RWPE2 (cell line): ENCODE results near the gene SGPP1.

Experiments used
- ATAC-seq: fragments of 200-7000 bp; cut with Tn5 transposase; 3 replicates; pipeline ENCODE4 v1.9.1; 2021; ENCODE audit warnings: low read depth
- DNase-seq: peaks from one replicate; pipeline ENCODE4 v3.0.0-alpha.2; 2020; ENCODE audit warnings: low spot score
- H3K27ac ChIP-seq: fragments of 450-650 bp; 2 replicates; pipeline ENCODE4 v1.5.1; 2017; ENCODE audit warnings: mild to moderate bottlenecking; ENCODE audit not compliant: poor library complexity, severe bottlenecking
- H3K27me3 ChIP-seq: fragments of 250-450 bp; sonication (Bioruptor Pico); 2 replicates; pipeline ENCODE4 v1.5.1; 2021; ENCODE audit warnings: mild to moderate bottlenecking, moderate library complexity; ENCODE audit not compliant: insufficient read depth, poor library complexity, severe bottlenecking
- H3K36me3 ChIP-seq: fragments of 250-450 bp; sonication (Bioruptor Pico); 2 replicates; pipeline ENCODE4 v1.5.1; 2020; ENCODE audit warnings: low read depth, mild to moderate bottlenecking, moderate library complexity
- H3K4me1 ChIP-seq: fragments of 250-450 bp; sonication (Bioruptor Pico); 2 replicates; pipeline ENCODE4 v1.5.1; 2021; ENCODE audit warnings: mild to moderate bottlenecking, moderate library complexity; ENCODE audit not compliant: insufficient read depth, poor library complexity, severe bottlenecking
- H3K4me3 ChIP-seq: fragments of 250-450 bp; sonication (Bioruptor Pico); 2 replicates; pipeline ENCODE4 v1.5.1; 2021; ENCODE audit warnings: mild to moderate bottlenecking, moderate library complexity; ENCODE audit not compliant: severe bottlenecking
- H3K9me3 ChIP-seq: fragments of 250-450 bp; sonication (Bioruptor Pico); 2 replicates; pipeline ENCODE4 v1.5.1; 2021; ENCODE audit warnings: mild to moderate bottlenecking, moderate library complexity; ENCODE audit not compliant: severe bottlenecking
- TF ChIP-seq, protein P1 (sequence below): fragments of 450-650 bp; IDR thresholded peaks from one replicate; pipeline ENCODE4 v1.5.1; 2017; ENCODE audit warnings: mild to moderate bottlenecking, moderate library complexity; ENCODE audit not compliant: poor library complexity, severe bottlenecking

The SGPP1 gene

DNA sequence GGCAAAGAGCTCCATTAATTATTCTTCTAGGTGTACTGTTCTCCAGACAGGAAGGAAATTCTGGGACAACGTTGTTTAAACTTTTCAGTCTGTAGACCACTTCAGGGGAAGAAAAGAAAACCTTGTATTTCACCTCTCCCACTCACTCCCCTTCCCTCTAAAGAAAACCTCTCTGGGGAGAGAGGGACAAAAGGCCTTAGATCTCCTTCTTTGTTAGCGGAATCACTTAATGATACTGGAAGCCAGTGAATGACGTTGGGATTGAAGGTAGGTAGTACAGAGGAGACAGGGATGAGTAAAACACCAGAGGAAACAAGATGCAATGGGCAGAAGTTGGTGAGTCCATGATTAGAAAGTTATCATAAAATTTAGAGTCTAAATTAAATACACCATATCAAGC, 38.7 kb upstream of the SGPP1 start:
- DNase-seq (no peak), ATAC-seq (no peak)
- Histone ChIP-seq H3K36me3 (no peaks in the 10 kb centered on the region), H3K27ac (no peak overlapping the region), H3K9me3 (no peaks in the 10 kb centered on the region), H3K4me1 (no peaks in the 10 kb centered on the region), H3K27me3 (no peaks in the 10 kb centered on the region), H3K4me3 (no peak overlapping the region)
- TF ChIP-seq, protein P1, sequence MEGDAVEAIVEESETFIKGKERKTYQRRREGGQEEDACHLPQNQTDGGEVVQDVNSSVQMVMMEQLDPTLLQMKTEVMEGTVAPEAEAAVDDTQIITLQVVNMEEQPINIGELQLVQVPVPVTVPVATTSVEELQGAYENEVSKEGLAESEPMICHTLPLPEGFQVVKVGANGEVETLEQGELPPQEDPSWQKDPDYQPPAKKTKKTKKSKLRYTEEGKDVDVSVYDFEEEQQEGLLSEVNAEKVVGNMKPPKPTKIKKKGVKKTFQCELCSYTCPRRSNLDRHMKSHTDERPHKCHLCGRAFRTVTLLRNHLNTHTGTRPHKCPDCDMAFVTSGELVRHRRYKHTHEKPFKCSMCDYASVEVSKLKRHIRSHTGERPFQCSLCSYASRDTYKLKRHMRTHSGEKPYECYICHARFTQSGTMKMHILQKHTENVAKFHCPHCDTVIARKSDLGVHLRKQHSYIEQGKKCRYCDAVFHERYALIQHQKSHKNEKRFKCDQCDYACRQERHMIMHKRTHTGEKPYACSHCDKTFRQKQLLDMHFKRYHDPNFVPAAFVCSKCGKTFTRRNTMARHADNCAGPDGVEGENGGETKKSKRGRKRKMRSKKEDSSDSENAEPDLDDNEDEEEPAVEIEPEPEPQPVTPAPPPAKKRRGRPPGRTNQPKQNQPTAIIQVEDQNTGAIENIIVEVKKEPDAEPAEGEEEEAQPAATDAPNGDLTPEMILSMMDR: no peak

DNA sequence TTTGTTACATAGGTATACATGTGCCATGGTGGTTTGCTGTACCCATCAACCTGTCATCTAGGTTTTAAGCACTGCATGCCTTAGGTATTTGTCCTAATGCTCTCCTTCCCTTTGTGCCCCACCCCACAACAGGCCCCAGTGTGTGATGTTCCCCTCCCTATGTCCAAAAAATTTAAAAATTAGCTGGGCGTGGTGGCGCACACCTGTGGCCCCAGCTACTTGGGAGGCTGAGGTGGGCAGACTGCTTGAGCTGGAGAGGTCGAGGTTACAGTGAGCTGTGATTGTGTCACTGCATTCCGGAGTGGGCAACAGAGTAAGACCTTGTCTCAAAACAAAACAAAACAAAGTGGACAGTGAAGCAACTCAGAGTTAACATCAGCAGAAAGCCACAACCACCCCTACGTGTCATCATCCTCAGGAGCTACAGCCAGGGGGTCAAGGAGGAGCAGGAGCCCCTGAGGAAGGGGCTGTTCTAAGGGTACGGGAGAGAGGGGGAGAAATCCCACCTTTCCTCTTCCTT, 36.8 kb upstream of the SGPP1 start:
- Histone ChIP-seq H3K36me3 (no peaks in the 10 kb centered on the region), H3K9me3 (no peaks in the 10 kb centered on the region), H3K4me1 (no peaks in the 10 kb centered on the region), H3K27me3 (no peaks in the 10 kb centered on the region), H3K4me3 (no peak overlapping the region), H3K27ac (no peak overlapping the region)
- DNase-seq: no peak
- no peak for ATAC-seq
- TF ChIP-seq, protein P1: no peak

DNA sequence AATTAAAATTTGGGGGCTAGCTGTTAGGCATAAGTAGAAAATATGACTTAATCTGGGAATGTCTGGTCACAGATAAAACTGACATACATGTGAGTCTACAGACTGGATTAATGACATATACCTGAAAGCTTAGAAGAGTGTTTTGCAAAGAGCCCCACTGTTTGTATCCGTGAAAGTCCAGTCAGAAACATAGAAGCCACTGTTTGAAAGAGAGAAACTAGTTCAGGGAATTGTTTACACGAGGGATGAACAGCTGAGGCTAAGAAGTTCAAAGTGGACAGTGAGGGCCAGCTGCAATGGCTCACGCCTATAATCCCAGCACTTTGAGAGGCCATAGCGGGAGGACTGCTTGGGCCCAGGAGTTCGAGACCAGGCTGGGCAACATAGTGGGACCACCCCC, 36.2 kb upstream of the SGPP1 start:
- no peaks in the 10 kb centered on the region for H3K4me1 ChIP-seq
- H3K9me3 ChIP-seq: no peaks in the 10 kb centered on the region
- ATAC-seq (no peak), DNase-seq (no peak)
- TF ChIP-seq, protein P1: no peak
- H3K4me3 ChIP-seq: no peak overlapping the region
- H3K27ac ChIP-seq: no peak overlapping the region
- H3K27me3 ChIP-seq: no peaks in the 10 kb centered on the region
- H3K36me3 ChIP-seq: no peaks in the 10 kb centered on the region

DNA sequence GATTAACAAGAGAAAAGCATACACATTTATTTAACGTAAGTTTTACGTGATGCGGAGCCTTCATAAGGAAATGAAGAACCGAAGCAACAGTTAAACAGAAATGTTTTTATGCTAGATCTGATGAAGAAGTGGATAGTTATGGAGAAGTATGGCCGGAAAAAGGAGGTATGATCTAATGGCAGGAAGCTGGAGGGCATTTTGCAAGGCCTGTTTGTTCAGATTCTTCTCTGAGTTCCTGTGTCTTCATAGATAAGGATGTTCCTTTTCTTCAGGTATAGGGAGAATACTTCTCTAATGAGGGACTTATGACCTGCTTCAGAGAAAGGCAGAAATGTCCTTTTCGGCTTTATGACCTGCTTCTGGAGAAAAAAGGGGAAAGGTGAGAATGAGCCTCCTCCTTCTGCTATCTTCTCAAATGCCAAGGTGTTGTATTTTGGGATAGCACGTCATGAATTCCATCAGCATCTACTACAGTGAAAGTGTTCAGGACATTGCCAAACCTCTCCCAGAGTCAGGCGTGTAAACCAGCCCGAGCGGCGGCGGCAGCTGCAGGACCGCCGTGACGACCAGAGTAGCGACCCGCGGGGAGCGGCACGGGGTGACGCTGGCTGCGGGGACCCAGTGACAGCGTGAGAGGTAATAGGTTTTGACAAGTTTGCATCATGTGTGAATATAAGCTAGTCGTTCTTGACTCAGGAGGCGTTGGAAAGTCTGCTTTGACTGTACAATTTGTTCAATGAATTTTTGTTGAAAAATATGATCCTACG, 33.7 kb upstream of the SGPP1 start:
- no peak overlapping the region for H3K27ac ChIP-seq
- H3K9me3 ChIP-seq: no peaks in the 10 kb centered on the region
- no peaks in the 10 kb centered on the region for H3K27me3 ChIP-seq
- no peaks in the 10 kb centered on the region for H3K36me3 ChIP-seq
- DNase-seq (no peak), ATAC-seq (0 out of 3 replicates have a peak, but pooled peaks have one; percentile 21)
- no peaks in the 10 kb centered on the region for H3K4me1 ChIP-seq
- TF ChIP-seq, protein P1: no peak
- H3K4me3 ChIP-seq: no peak overlapping the region

DNA sequence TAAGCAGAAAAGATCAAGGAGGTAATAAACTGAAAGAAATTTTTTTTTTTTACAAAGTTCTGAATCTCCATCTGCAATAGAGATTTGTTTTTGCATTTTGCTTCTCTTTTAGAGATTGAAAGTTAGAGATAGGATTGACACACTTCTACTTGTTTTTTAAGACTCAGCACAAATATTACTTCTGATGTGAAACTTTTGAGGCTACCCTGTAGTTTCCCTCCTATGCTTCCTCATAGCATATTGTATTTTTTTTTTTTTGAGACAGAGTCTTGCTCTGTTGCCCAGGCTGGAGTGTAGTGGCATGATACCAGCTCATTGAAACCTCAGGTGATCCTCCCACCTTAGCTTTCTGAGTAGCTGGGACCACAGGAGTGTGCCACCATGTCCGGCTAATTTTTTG, 32.1 kb upstream of the SGPP1 start:
- H3K36me3 ChIP-seq: no peaks in the 10 kb centered on the region
- TF ChIP-seq, protein P1: no peak
- no peaks in the 10 kb centered on the region for H3K4me1 ChIP-seq
- ATAC-seq: no peak
- H3K27me3 ChIP-seq: no peaks in the 10 kb centered on the region
- no peak overlapping the region for H3K4me3 ChIP-seq
- H3K27ac ChIP-seq: no peak overlapping the region
- no peaks in the 10 kb centered on the region for H3K9me3 ChIP-seq
- no peak for DNase-seq
